HG03039 (cell line): ENCODE results near the gene EXOC3L1.
A peak's percentile ranks its signal among the peaks of the same experiment; 100 is the strongest.

Experiments
- ATAC-seq: cut with Tn5 transposase; IDR thresholded peaks from one replicate; pipeline ENCODE4 v1.9.1; 2021; ENCODE audit warnings: mild to moderate bottlenecking, moderate library complexity; ENCODE audit not compliant: unreplicated experiment

Gene EXOC3L1

DNA sequence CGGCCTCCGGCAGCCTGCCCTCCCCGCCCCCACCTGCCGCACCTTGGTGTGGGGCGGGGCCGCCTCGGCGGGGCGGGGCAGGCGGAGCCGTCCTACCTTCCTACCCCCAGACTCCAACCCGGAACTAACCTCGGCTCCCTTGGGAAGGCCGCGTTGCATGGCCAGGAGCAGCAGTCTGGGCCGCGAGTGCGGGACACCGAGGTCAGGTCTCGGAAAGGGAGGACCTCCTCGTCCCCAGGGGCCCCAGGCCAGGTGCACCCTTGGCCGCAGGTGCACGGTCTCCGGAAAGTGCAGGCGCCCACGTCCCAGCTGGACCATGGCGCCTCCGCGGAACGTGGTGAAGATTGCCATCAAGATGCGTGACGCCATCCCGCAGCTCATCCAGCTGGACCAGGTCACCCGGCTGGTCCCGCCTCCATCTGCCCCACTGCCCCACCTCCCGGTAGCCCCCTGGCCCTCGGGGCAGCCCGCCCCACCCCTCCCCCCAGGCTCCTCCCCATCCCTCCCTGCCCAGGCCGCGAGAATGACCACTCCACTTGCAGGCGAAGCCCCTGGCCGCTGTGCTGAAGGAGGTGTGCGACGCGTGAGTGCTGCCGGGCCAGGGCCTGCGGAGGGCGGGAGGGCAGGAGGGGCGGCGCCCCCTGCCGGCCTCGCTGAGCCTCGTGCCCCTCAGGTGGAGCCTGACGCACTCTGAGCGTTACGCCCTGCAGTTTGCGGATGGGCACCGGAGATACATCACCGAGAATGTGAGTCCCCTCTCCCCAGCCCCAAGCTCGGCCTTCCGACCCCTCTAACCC lies 9.3 kb upstream of the EXOC3L1 start, which contains the start of gene ELMO3:
Gene ELMO3, plus strand, starts transcription at position 121 of the 797 bp plus-strand sequence. Its CDS starts 196 bp downstream, at position 317.
- ATAC-seq, result no peak

DNA sequence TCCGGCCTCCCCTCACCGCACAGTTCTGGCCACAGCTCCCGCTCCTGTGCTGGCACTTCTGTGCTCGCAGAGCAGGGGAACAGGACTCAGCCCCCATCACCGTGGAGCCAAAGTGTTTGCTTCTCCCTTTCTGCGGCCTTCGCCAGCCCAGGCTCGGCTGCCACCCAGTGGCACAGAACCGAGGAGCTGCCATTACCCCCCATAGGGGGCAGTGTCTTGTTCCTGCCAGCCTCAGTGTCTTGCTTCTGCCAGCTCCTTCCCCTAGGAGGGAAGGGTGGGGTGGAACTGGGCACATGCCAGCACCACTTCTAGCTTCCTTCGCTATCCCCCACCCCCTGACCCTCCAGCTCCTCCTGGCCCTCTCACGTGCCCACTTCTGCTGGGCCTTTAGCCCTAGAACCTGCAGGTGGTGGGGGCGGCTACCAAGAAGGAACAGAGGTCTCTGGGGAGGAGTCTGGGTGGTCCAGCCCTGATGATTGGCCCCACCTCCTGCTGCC lies 8.3 kb upstream of the EXOC3L1 start:
- no peak for ATAC-seq

- no peak for ATAC-seq
Measured at GRCh38 chr16:67197704-67198103, 7.8 kb upstream of the EXOC3L1 start.

DNA sequence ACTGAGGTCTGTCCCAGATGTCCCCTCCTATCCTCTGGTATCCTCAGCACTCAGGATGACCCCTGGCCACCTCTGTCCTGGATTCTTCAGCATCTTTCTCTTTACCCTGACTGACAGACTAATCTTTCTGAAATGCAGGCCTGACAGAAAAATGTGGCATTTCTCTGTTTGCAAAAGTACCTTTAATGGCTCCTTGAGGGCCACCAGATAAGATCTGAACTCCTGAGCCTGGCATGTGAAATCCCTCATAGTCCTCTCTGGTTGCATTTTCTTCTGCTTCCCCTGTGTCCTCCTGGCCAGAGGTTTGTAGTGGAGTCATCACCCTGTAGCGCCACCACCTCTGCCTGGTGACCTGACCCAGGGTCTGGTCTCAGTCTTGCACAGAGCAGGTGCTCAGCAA lies 6.9 kb upstream of the EXOC3L1 start:
- ATAC-seq, result no peak

DNA sequence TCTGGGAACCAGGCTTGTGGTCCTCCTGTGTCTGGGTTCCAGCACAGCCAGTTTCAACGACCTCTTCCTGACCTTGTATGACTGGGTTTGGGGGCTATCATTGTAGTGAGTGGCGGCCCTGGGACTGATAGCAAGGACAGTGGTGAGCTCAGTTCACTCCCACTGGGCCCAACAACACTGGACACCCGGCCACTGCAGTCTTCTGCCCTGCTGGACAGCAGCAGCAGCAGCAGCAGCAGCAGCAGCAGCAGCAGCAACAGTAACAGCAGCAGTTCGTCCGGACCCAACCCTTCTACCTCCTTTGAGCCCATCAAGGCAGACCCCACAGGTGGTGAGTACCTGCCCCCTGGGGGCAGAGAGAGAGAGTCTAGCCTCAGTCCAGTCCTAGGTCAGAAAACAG lies 5.7 kb upstream of the EXOC3L1 start:
- ATAC-seq, result no peak

DNA sequence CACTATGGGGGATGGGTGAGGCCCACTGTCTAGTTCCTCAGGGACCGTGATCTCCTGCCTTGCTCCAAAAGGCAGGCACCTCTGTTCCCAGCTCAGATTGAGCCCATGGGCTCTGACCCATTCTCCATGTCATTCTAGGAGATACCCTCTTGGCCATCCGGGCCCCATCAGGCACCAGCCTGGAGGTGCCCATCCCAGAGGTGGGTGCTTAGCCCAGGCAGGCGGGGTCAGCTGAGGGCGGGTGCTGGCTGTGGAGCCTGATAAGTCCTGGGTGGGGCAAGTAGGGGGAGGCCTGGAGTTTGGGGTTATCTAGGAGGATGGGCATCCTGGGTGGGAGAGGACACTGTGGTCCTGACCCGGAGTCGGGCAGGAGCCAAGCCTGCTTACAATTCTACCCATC lies 4.3 kb upstream of the EXOC3L1 start:
- ATAC-seq, result no peak

DNA sequence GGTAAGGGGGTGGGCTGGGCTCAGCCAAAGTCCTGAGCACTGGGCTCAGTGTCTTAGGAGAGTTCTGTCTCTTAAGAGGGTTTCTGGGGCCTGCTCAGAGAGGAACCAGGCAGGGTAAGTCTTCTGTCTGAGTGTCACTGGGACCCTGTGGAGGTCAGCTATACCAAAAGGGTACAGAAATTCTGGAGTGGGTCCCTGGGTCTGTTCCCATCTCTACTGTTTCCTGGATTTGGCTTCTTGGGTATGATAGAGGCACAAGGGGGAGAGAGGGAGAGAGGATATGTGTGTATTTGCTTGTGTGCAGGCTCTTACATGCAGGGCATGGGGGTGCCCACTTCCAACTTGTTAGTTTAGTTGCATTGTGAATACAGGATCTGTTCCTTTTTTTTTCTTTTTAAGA lies 3.6 kb upstream of the EXOC3L1 start:
- ATAC-seq, result no peak

- ATAC-seq, result no peak
Measured at GRCh38 chr16:67192781-67193361, 2.9 kb upstream of the EXOC3L1 start.

- peak; percentile 77 for ATAC-seq
Measured at GRCh38 chr16:67191995-67192681, 2.2 kb upstream of the EXOC3L1 start, which contains the start of gene E2F4. Gene E2F4, plus strand, starts transcription at chr16:67192155. Its CDS starts 73 bp downstream, at chr16:67192228.

GRCh38 chr16:67191411-67191994 lies 1.6 kb upstream of the EXOC3L1 start:
- ATAC-seq, result no peak

- ATAC-seq, result no peak
Measured at GRCh38 chr16:67190448-67191399, 788 bp upstream of the EXOC3L1 start.

GRCh38 chr16:67188798-67189197 lies 1.1 kb downstream of the EXOC3L1 start:
- ATAC-seq, result no peak

DNA sequence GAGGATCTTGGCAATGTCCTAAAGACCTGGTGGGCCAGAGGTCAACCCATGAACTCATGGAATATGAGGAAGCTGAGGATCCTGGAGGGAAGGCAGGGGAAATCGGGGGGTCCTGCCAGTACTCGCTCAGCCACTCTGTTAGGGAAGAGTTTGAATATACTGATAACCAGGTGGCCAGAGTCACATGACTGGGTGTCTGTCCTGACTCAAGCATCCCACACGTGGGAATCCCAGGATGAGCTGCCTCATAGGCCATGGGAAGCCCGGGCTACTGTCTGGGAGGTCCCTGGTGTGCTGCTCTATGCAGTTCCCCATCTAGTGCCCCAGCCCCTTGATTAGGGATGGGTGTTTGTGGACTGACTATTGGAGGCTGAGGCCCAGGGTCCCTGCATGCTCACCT lies 1.6 kb downstream of the EXOC3L1 start:
- ATAC-seq, result no peak

DNA sequence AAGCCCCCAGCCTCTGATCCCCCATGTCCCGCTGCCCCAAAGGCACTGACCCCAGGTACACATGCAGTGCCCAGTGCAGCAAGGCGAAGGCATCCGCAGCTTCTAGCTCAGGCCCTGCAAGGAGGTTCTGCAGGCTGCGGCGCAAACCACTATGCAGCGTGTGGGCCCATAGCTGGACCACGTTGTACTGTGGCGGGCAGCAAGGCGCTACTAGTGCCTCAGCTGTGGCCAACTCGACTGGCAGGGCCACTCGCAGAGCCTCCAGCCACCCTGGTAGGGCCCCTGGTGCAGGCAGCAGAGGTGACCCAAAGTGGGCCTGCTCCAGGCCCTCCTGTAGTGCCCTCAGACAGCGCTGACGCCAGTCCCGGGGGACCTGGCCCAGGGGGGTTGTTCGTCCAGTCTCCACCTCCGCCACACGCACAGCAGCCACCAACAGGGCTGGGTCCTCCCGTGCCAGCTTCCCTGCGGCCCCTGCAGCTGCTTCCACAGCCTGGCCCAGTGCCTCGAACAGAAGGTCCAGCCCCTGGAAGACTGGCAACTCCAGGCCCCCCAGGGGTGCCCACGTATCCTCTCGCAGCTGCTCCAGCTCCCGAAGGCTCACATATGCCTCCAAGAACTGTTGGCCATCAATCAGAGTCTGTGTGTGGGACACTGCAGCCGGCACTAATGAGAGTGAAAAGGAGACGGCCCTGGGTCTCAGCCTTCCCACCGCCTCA lies 2.6 kb downstream of the EXOC3L1 start:
- ATAC-seq, result no peak

- no peak for ATAC-seq
Measured at GRCh38 chr16:67186550-67186950, 3.4 kb downstream of the EXOC3L1 start.

DNA sequence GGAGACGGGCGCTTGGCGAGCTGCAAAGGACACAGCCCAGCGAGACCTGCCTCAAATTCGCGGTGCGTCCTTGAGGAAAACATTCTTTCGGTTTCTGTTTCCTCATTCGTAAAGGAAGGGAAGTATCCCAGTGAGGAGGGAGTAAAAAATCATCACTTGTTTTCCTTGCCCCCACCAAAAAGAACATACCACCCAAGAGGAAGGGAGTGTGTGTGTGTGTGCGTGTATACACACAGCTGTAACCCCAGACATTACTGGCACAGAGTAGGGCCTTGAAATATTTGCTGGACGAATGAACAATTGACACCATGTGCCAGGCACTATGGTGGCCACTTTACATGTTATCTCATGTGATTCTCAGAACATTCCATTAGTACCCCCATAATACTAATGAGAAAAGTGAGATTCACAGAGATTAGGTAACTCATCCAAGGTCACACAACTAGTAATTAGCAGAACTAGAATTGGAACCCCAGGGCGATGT lies 4.2 kb downstream of the EXOC3L1 start:
- no peak for ATAC-seq

- ATAC-seq, result no peak
Measured at GRCh38 chr16:67184995-67185650, 4.8 kb downstream of the EXOC3L1 start.

GRCh38 chr16:67184453-67184994 lies 5.4 kb downstream of the EXOC3L1 start:
- no peak for ATAC-seq
